OCI-LY3 (cell line): ENCODE results near the gene RECK.

Source experiments
- EZH2phosphoT487 ChIP-seq: fragments of 200-600 bp; shearing (Covaris generic); IDR thresholded peaks from 2 replicates; pipeline ENCODE4 v1.6.1; 2018; ENCODE audit warnings: antibody characterized with exemption, mixed run types, low read depth
- TF ChIP-seq, protein P1 (sequence below): fragments of 200-600, 300-600 bp; sonication (generic); IDR thresholded peaks from 2 replicates; pipeline ENCODE4 v1.5.1; 2014; ENCODE audit warnings: antibody characterized with exemption, low read length, low read depth

DNA sequence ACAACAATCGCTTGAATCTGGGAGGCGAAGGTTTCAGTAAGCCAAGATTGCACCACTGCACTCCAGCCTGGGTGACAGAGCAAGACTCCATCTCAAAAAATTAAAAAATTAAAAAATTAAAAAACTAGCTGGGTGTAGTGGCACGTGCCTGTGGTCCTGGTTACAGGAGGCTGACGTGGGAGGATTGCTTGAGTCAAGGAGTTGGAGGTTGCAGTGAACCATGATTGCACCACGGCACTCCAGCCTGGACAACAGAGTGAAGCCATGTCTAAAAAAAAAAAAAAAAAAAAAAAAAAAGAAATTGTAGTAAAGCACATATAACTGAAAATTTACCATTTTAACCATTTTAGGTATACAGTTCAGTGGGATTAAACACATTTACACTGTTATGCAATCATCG lies 119.4 kb downstream of the RECK start:
- TF ChIP-seq, protein P1, sequence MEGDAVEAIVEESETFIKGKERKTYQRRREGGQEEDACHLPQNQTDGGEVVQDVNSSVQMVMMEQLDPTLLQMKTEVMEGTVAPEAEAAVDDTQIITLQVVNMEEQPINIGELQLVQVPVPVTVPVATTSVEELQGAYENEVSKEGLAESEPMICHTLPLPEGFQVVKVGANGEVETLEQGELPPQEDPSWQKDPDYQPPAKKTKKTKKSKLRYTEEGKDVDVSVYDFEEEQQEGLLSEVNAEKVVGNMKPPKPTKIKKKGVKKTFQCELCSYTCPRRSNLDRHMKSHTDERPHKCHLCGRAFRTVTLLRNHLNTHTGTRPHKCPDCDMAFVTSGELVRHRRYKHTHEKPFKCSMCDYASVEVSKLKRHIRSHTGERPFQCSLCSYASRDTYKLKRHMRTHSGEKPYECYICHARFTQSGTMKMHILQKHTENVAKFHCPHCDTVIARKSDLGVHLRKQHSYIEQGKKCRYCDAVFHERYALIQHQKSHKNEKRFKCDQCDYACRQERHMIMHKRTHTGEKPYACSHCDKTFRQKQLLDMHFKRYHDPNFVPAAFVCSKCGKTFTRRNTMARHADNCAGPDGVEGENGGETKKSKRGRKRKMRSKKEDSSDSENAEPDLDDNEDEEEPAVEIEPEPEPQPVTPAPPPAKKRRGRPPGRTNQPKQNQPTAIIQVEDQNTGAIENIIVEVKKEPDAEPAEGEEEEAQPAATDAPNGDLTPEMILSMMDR: no peak
- TF ChIP-seq EZH2phosphoT487: no peak
